ENCODE data around the gene FIGN. TPM values are rescaled to one million over a fixed set of nuclear protein-coding genes. Genes with fewer than 3 reads are reported as not detected.

The FIGN gene
- total RNA-seq, 1 donor from 2014 or later = 0.79 TPM

GRCh38 chr2:163649080-163649479 lies 86.7 kb downstream of the FIGN start:
- TF ChIP-seq CTCF (IDR thresholded peaks at IDR 0.05; ENCODE audit: insufficient read depth, low read length, severe bottlenecking) = no peak
- Histone ChIP-seq H3K36me3 (ENCODE audit: control insufficient read depth, insufficient read depth, low read length) (no peaks in the 10 kb centered on the region), H3K27me3 (ENCODE audit: control insufficient read depth, insufficient read depth, low read length) (no peaks in the 10 kb centered on the region), H3K4me3 (ENCODE audit: low read depth, low read length) (no peak overlapping the region)
- DNase-seq (ENCODE audit: low read depth) (peak; percentile 32), FAIRE-seq (no peak)

GRCh38 chr2:163647300-163647699 lies 88.5 kb downstream of the FIGN start:
- FAIRE-seq (no peak), DNase-seq (ENCODE audit: low read depth) (no peak)
- no peaks in the 10 kb centered on the region for H3K27me3 ChIP-seq (ENCODE audit: control insufficient read depth, insufficient read depth, low read length)
- H3K36me3 ChIP-seq (ENCODE audit: control insufficient read depth, insufficient read depth, low read length) = no peaks in the 10 kb centered on the region
- no peak for TF ChIP-seq CTCF (IDR thresholded peaks at IDR 0.05; ENCODE audit: insufficient read depth, low read length, severe bottlenecking)
- H3K4me3 ChIP-seq (ENCODE audit: low read depth, low read length) = no peak overlapping the region

- DNase-seq (ENCODE audit: low read depth) (no peak), FAIRE-seq (no peak)
- TF ChIP-seq CTCF (IDR thresholded peaks at IDR 0.05; ENCODE audit: insufficient read depth, low read length, severe bottlenecking) = no peak
- Histone ChIP-seq H3K4me3 (ENCODE audit: low read depth, low read length) (no peak overlapping the region), H3K27me3 (ENCODE audit: control insufficient read depth, insufficient read depth, low read length) (no peaks in the 10 kb centered on the region), H3K36me3 (ENCODE audit: control insufficient read depth, insufficient read depth, low read length) (no peaks in the 10 kb centered on the region)
Observed at GRCh38 chr2:163646687-163647086, 89.1 kb downstream of the FIGN start.

- TF ChIP-seq CTCF (IDR thresholded peaks at IDR 0.05; ENCODE audit: insufficient read depth, low read length, severe bottlenecking) = no peak
- H3K36me3 ChIP-seq (ENCODE audit: control insufficient read depth, insufficient read depth, low read length) = no peaks in the 10 kb centered on the region
- FAIRE-seq (no peak), DNase-seq (ENCODE audit: low read depth) (no peak)
- no peak overlapping the region for H3K4me3 ChIP-seq (ENCODE audit: low read depth, low read length)
- no peaks in the 10 kb centered on the region for H3K27me3 ChIP-seq (ENCODE audit: control insufficient read depth, insufficient read depth, low read length)
Observed at GRCh38 chr2:163644238-163644637, 91.6 kb downstream of the FIGN start.

DNA sequence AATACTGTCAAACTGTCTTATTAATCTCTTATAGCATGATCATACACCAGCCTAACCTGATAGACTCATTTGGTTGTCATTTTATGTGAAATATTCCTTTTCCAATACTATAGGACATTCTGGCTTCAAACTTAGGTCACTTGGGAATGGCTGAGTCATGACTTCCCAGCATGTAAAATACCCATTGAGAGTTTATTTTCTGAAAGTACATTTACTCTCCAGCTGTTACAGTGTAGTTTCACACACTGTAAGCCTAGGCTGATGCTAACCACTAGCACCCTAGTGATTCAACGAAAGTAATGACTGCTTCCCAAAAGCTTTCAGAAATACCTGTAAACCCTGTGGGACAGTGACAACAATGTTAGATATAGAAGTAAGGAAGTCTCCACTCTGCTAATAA lies 93.8 kb downstream of the FIGN start:
- TF ChIP-seq CTCF (IDR thresholded peaks at IDR 0.05; ENCODE audit: insufficient read depth, low read length, severe bottlenecking) = no peak
- H3K4me3 ChIP-seq (ENCODE audit: low read depth, low read length) = no peak overlapping the region
- no peak for FAIRE-seq
- no peaks in the 10 kb centered on the region for H3K36me3 ChIP-seq (ENCODE audit: control insufficient read depth, insufficient read depth, low read length)
- no peak for DNase-seq (ENCODE audit: low read depth)
- H3K27me3 ChIP-seq (ENCODE audit: control insufficient read depth, insufficient read depth, low read length) = no peaks in the 10 kb centered on the region

DNA sequence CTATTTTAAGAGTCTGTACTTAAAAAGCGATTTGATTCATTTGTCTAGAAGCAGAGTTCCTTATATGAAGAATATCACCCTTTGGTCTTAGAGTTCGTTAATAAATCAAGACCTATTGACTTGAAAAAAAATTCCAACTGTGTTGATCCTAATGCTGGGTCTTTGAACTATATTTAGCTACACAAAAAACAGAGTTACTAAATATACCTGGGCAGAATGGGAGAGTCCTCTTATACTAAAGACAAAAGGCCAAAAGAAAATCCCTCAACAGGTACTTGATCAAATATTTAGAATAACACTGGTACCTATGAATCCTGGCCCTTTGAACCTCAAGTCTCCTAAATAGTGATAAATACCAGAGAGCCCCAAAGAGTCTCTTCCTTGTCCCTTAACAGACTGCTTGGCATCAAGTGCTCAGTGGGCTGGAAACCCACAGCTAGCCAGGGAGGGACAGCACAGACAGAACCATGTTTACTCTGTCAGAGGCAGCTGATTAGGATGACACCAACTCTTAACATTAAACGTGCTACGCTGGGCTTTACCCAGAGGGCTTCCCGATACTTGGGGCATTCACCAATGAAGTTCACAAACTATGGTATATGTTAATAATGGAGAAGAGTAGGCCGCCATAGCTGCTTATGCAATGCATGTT lies 95.1 kb downstream of the FIGN start:
- no peak for TF ChIP-seq CTCF (IDR thresholded peaks at IDR 0.05; ENCODE audit: insufficient read depth, low read length, severe bottlenecking)
- FAIRE-seq (no peak), DNase-seq (ENCODE audit: low read depth) (no peak)
- no peaks in the 10 kb centered on the region for H3K27me3 ChIP-seq (ENCODE audit: control insufficient read depth, insufficient read depth, low read length)
- H3K4me3 ChIP-seq (ENCODE audit: low read depth, low read length) = no peak overlapping the region
- H3K36me3 ChIP-seq (ENCODE audit: control insufficient read depth, insufficient read depth, low read length) = no peaks in the 10 kb centered on the region

All from bronchial epithelial cell (primary cell).